Osteocyte (in vitro differentiated cells): ENCODE data around the gene ITPR2. TPM values are rescaled to one million over a fixed set of nuclear protein-coding genes. Genes with fewer than 3 reads are reported as not detected.

Experiments
- DNase-seq: peaks from one replicate; pipeline ENCODE4 v3.0.0; 2021; ENCODE audit warnings: mixed read lengths; ENCODE audit not compliant: unreplicated experiment; ENCODE audit errors: extremely low spot score
- H3K27ac Mint-ChIP-seq: one replicate; pipeline ENCODE4 v1.8.0; 2021; ENCODE audit warnings: mild to moderate bottlenecking, mixed read lengths; ENCODE audit not compliant: unreplicated experiment
- H3K27me3 Mint-ChIP-seq: one replicate; pipeline ENCODE4 v1.8.0; 2021; ENCODE audit warnings: mixed read lengths; ENCODE audit not compliant: unreplicated experiment
- H3K36me3 Mint-ChIP-seq: one replicate; pipeline ENCODE4 v1.8.0; 2021; ENCODE audit warnings: mixed read lengths; ENCODE audit not compliant: unreplicated experiment
- H3K4me1 Mint-ChIP-seq: one replicate; pipeline ENCODE4 v1.8.0; 2021; ENCODE audit warnings: mixed read lengths; ENCODE audit not compliant: unreplicated experiment
- H3K4me3 Mint-ChIP-seq: one replicate; pipeline ENCODE4 v1.8.0; 2021; ENCODE audit warnings: mild to moderate bottlenecking, moderate library complexity, mixed read lengths; ENCODE audit not compliant: unreplicated experiment
- H3K9me3 Mint-ChIP-seq: one replicate; pipeline ENCODE4 v1.8.0; 2021; ENCODE audit warnings: mixed read lengths; ENCODE audit not compliant: unreplicated experiment
- CTCF ChIP-seq: fragments of 200-600 bp; sonication (generic); IDR thresholded peaks from 2 replicates; pipeline ENCODE4 v1.5.0; 2021; ENCODE audit warnings: antibody characterized with exemption, mild to moderate bottlenecking, moderate library complexity
- total RNA-seq: library from RNA; stranded (reverse); gene quantifications from 2 replicates; pipeline ENCODE4 v1.2.1, GENCODE V29; 2021

The ITPR2 gene
- total RNA-seq, 1 donor from 2014 or later = 22.1 TPM

DNA sequence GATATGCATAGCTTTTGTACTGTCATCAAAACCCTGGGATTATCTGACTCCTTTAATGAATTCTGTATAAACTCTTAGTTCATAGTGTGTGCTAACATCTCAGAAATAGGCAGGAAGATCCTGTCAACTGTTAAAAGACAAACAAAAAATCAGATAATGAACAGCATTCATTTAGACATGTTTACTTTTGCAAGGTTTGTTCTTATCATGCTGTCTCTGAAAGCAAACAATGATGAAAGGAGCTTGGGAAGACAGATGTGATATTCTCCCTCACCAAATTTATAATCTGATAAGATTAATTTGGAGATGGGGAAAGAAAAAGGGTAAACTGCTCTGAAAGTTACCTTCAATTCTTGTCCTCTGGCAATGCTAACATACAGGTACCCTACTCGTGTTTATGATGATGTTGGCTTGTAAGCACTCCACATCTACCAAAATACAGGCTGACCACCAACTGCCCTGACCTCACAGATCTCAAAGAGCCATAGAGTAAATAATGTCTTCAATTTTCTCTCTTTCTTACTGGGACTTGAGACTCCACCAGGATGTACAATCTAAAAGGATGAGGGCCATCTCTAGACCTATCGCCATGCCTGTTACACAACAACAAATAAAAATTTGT is 403.8 kb downstream of the ITPR2 start:
- Mint-ChIP-seq H3K9me3 (no peaks in the 10 kb centered on the region), H3K36me3 (no peaks in the 10 kb centered on the region), H3K27me3 (no peaks in the 10 kb centered on the region), H3K27ac (no peak overlapping the region), H3K4me3 (no peak overlapping the region), H3K4me1 (peaks cover 4% of the 10 kb centered on the region)
- no peak for TF ChIP-seq CTCF
- DNase-seq = no peak

DNA sequence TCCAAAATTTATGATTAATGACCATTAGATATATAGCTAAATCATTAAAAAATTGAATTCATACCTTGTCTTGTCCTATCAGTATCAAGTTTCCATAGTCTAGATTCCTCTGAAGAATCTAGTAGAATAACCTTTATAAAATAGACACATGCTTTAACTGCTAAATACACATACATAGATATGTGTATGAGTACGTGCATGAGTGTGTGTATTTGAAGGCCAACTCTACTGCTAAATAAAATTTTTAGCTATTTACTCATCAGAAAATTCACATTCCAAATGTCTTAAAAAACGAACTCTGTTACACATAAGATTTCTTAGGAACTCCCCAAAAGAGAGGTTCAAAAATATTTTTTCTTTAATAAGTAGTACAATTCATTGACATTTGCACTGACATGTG is 404.6 kb downstream of the ITPR2 start:
- no peaks in the 10 kb centered on the region for H3K36me3 Mint-ChIP-seq
- H3K4me3 Mint-ChIP-seq = no peak overlapping the region
- TF ChIP-seq CTCF = no peak
- no peaks in the 10 kb centered on the region for H3K27me3 Mint-ChIP-seq
- peaks cover 4% of the 10 kb centered on the region for H3K4me1 Mint-ChIP-seq
- H3K27ac Mint-ChIP-seq = no peak overlapping the region
- H3K9me3 Mint-ChIP-seq = no peaks in the 10 kb centered on the region
- DNase-seq = no peak

GRCh38 chr12:26426652-26427051 is 406.3 kb downstream of the ITPR2 start:
- no peaks in the 10 kb centered on the region for H3K36me3 Mint-ChIP-seq
- no peaks in the 10 kb centered on the region for H3K9me3 Mint-ChIP-seq
- no peak for TF ChIP-seq CTCF
- H3K27me3 Mint-ChIP-seq = no peaks in the 10 kb centered on the region
- H3K4me3 Mint-ChIP-seq = no peak overlapping the region
- DNase-seq = no peak
- H3K27ac Mint-ChIP-seq = no peak overlapping the region
- H3K4me1 Mint-ChIP-seq = peaks cover 4% of the 10 kb centered on the region

DNA sequence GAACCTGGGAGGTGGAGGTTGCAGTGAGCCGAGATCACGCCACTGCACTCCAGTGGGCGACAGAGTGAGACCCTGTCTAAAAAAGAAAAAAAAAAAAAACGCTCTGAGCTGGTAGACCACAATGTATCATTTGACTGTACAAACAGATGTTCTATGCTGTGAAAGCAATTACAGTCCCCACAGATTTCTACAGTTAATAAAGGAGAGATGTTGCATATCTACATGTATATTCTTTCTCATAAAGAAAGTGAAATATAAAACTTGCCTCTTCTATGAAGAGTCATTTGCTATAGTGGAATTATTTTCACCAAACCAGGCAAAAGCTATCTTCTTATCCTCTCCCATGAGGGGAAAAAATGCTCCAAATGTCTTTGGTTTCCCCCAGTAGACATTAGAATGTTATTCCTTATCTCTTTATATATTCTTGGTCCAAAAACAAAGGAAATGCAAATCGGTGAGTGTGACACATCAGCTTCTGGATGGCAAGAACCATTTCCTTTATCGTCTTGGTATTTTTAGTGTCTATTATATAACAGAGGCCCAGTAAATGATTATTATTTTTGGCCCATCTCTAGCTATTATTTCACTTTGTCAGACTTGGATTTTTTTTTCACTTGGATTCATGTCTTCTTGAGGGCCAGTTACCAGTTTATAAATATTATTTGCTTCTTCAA is 407.3 kb downstream of the ITPR2 start:
- peaks cover 3% of the 10 kb centered on the region for H3K36me3 Mint-ChIP-seq
- no peak overlapping the region for H3K27ac Mint-ChIP-seq
- H3K27me3 Mint-ChIP-seq = no peaks in the 10 kb centered on the region
- peaks cover 4% of the 10 kb centered on the region for H3K4me1 Mint-ChIP-seq
- no peaks in the 10 kb centered on the region for H3K9me3 Mint-ChIP-seq
- no peak overlapping the region for H3K4me3 Mint-ChIP-seq
- no peak for DNase-seq
- no peak for TF ChIP-seq CTCF

DNA sequence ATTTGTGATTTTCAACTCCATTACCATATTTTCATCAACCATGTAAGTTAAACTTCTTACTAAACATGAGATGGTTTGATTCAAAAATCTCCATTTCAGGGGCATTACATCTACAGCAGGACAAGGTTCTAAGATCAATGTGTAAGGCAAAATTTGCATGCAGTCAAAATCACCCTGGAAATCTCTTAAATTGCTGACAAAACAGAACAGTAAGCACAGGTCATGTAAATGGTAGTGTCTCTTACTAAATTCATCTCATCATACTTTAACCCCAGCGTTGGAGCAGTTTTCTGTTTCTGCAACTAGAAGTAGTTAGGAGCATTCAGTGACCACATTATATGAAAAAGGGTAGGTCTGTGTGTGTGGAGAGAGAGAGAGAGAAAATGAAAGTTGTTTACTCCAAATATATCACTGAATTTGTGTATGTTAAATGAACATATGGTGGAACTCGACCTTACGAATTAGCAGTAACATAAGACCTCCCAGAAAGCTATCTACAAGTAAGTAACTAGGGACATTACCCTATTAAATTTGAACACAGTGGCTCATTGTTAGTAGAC is 410.1 kb downstream of the ITPR2 start:
- no peak overlapping the region for H3K27ac Mint-ChIP-seq
- no peaks in the 10 kb centered on the region for H3K27me3 Mint-ChIP-seq
- no peak overlapping the region for H3K4me3 Mint-ChIP-seq
- no peak for TF ChIP-seq CTCF
- H3K36me3 Mint-ChIP-seq = peaks cover 4% of the 10 kb centered on the region
- peaks cover 3% of the 10 kb centered on the region for H3K9me3 Mint-ChIP-seq
- no peak for DNase-seq
- peaks cover 4% of the 10 kb centered on the region for H3K4me1 Mint-ChIP-seq
